HG02973 (cell line): ENCODE measurements around the gene ACAD11.

Experiments used
- ATAC-seq: cut with Tn5 transposase; IDR thresholded peaks from one replicate; pipeline ENCODE4 v1.9.1; 2021; ENCODE audit warnings: moderate library complexity; ENCODE audit not compliant: unreplicated experiment

ACAD11 gene

DNA sequence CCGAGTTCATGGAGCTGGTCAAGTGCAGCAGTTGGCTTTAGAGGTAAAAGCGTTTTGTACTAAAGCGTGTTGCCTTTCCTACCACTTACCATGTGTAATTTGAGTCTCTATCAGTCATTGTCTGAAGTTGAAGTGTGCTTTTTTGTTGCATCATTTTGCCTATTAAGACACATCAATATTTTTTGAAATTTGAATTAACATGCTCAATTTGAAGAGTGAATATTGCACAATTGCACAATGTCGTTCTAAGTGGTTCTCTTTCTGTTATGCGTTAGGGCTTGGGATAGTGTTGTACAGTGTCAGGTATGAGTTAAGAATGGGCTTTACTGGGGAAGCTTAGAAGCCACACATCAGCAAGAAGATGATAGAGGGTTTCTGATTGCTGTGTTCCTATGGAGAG is 146.6 kb downstream of the ACAD11 start:
- ATAC-seq, result no peak

DNA sequence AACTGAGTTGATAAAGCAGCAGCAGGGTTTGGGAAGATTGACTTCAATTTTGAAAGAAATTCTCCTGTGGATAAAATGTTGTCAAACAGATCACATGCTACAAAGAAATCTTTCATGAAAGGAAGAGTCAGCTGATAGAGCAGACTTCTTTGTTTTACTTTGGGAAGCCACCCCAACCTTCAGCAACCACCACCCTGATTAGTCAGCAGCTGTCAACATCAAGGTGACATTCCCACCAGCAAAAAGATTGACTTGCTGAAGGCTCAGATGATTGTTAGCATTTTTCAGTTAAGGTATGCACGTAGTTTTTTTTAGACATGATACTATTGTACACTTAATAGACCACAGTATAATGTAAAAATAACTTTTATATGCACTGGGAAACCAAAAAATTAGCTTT is 150.1 kb downstream of the ACAD11 start:
- no peak for ATAC-seq

DNA sequence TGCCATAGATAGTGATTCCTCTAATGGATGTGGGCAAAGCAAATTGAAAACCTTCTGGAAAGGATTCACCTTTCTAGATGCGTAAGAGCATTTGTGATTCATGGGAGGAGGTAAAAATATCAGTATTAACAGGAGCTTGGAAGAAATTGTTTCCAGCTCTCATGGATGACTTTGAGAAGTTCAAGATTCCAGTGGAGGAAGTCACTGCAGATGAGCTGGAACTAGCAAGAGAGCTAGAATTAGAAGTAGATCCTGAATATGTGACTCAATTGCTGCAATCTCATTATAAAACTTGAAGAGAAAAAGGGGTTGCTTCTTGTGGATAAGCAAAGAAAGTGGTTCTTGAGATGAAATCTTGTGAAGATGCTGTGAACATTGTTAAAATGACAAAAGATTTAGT is 150.5 kb downstream of the ACAD11 start:
- ATAC-seq, result no peak
